ENCODE measurements around the gene THAP7. TPM values are rescaled to one million over a fixed set of nuclear protein-coding genes. Genes with fewer than 3 reads are reported as not detected.
A peak's percentile ranks its signal among the peaks of the same experiment; 100 is the strongest.

The THAP7 gene
- total RNA-seq, 2 donors from 2014 or later = 29.5 to 31.2 TPM

DNA sequence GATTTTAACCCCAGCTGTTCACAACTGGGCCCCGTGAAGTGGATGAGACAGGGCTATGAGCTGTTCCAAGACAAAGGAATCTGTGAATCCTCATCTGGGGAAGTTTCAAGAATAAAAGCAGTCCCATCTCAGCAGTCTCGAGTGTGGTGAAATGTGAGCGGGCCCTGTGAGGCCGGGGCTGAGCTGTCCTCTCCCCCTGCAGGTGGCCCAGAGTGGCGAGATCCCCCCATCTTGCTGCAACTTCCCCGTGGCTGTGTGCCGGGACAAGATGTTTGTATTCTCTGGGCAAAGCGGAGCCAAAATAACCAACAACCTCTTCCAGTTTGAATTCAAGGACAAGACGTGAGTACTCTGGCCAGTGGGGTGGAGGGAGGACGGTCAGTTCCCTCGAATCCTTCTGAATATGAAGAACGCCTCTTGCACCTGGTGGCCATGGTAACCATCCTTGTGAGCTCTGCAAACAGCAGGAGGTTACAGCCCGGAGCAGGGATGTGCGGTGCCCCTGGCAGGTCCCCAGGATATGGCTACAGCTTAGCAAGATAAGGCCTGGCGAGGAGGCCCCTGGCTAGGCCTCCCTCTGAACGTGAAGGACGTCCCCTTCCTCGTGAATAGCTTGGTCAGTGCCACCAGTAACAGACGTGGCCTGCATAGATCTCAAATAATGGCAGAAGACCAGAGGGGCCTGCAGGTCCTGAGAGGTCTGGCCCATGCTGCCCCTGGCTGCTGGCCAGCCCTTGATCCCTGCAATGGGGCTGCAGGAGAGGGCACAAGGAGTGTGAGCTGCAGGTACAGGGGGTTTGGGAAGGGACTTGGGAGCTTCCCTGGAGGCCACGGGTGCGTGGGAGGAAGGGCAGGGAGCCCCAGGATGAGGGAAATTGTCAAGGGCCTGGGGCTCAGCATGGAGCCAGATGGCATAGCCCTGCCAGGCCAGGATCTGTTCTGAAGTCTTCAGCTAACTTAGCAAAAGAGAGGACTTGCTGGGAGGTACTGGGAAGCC lies 11.4 kb downstream of the THAP7 start:
- no peak overlapping the region for H3K4me3 Mint-ChIP-seq
- H3K27me3 Mint-ChIP-seq (ENCODE audit: low read depth) = no peaks in the 10 kb centered on the region
- DNase-seq (no peak), ATAC-seq (replicated peaks in 1 of 2) (no peak)
- H3K36me3 Mint-ChIP-seq (ENCODE audit: insufficient read depth in 2 of 2) = peaks cover 4% of the 10 kb centered on the region in 2 donors
- H3K9me3 Mint-ChIP-seq = no peaks in the 10 kb centered on the region
- no peaks in the 10 kb centered on the region for H3K4me1 Mint-ChIP-seq (ENCODE audit: low read depth)
- no peak overlapping the region for H3K27ac Mint-ChIP-seq

DNA sequence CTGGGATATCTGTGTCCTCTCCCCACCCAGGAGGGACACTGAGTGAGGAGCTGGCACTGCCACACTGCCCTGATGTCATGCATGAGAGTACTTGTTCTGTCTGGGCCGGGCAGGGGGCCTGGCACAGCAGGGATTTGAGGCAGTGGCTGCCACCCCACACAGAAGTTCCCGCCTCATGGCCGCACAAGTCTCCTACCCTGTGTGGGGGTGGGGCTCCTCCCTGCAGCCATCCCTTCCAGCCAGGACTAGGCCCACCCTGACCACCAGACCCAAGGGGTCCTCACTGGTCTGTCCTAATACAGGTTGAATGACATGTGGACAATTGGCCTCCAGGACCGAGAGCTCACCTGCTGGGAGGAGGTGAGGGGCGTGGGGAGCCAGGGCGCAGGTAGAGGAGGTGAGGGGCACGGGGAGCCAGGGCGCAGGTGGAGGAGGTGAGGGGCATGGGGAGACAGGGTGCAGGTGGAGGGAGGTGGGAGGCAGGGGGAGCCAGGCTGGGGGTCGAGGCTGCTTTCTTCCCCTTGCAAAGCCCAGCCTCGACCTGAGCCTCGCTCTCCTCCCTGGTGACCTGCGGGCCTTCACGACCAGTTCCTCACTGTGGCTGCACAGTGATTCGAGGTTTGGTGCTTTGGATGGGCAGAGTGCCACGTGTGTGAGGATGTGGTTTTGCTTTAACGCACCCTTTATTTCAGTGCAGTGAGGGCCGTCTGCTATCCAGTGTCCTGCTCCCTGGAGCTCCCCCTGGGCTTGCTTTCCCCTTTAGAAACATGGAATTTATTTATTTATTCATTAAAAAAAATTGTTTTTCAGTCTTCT lies 12.4 kb downstream of the THAP7 start:
- Mint-ChIP-seq H3K4me3 (no peak overlapping the region), H3K9me3 (no peaks in the 10 kb centered on the region)

DNA sequence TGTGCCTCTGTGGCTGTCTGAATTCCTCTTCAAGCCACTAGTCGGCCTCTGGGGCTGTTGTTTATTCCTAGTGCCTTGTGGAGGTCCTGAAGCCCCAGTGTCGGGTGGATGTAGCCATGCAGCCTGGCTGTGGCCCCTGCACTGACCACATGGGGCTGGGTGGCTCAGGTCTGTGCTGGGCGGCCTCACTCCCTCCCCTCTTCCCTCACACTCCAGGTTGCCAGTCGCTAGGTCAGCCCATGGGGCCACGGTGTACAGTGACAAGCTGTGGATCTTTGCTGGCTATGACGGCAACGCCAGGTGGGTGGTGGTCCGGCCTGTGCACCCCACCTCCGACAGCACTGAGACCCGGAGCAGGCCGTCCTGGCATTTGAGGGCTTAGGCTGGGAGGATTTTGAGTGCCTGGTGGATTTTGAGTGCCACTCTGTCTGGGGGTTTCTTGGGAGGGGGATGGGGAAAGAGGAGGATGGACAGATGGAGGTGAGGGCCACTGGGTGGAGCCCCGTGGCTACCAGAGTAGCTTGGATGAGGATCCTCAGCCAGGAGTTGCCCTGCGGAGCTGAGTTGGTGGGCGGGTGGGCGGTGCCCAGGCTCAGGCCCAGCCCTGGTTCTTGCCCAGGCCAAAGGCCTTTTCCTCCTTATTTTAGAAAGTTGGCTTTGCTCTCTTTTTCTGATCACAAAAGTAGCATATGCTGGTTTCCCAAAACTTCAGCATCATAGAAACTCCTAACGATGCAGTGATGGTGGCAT lies 13.2 kb downstream of the THAP7 start:
- Mint-ChIP-seq H3K4me3 (no peak overlapping the region), H3K27me3 (ENCODE audit: low read depth) (no peaks in the 10 kb centered on the region), H3K9me3 (no peaks in the 10 kb centered on the region), H3K27ac (no peak overlapping the region), H3K36me3 (ENCODE audit: insufficient read depth in 2 of 2) (peaks cover 4 to 7% of the 10 kb centered on the region in 2 donors), H3K4me1 (ENCODE audit: low read depth) (peaks cover 5% of the 10 kb centered on the region)
- ATAC-seq (replicated peaks in 1 of 2) = no peak
- no peak for DNase-seq

More for the DNA sequence above, 12.4 kb downstream of the THAP7 start:
- DNase-seq (no peak), ATAC-seq (replicated peaks in 1 of 2) (no peak)
- H3K27me3 Mint-ChIP-seq (ENCODE audit: low read depth) = no peaks in the 10 kb centered on the region
- H3K27ac Mint-ChIP-seq = no peak overlapping the region
- peaks cover 4% of the 10 kb centered on the region in 2 donors for H3K36me3 Mint-ChIP-seq (ENCODE audit: insufficient read depth in 2 of 2)
- H3K4me1 Mint-ChIP-seq (ENCODE audit: low read depth) = no peaks in the 10 kb centered on the region

DNA sequence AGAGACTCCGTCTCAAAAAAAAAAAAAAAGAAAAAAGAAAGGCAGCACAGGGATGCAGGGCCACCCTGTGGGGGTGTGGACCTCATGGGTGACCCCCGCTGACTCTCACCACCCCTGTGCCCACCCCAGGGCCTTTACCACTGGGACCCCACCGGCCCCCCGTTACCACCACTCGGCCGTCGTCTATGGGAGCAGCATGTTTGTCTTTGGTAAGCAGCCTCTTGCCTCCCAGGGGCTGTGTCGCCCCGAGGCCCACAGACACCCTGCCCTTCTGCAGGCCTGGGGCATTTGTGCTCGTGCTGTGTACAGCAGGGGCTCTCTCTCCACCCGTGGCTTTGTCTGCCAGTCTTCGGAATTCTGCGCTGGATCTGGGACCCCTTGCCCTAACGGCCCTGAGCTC lies 14.5 kb downstream of the THAP7 start:
- DNase-seq (no peak), ATAC-seq (replicated peaks in 1 of 2) (no peak)
- H3K36me3 Mint-ChIP-seq (ENCODE audit: insufficient read depth in 2 of 2) = peaks cover 4 to 7% of the 10 kb centered on the region in 2 donors
- H3K9me3 Mint-ChIP-seq = no peaks in the 10 kb centered on the region
- no peak overlapping the region for H3K4me3 Mint-ChIP-seq
- H3K27me3 Mint-ChIP-seq (ENCODE audit: low read depth) = no peaks in the 10 kb centered on the region
- peaks cover 18% of the 10 kb centered on the region for H3K4me1 Mint-ChIP-seq (ENCODE audit: low read depth)
- no peak overlapping the region for H3K27ac Mint-ChIP-seq

DNA sequence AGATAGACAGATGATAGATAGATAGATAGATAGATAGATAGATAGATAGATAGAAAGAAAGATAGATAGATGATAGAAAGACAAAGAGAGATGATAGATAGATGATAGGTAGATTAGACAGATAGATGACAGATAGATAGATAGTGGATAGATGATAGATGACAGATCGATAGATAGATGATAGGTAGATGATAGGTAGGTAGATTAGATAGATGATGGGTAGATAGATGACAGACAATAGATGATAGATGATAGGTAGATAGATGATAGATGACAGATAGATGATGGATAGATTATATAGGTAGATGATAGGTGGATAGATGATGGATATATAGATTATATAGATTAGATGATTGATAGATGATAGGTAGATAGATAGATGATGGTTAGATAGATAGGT lies 15.6 kb downstream of the THAP7 start:
- Mint-ChIP-seq H3K36me3 (ENCODE audit: insufficient read depth in 2 of 2) (peaks cover 4 to 7% of the 10 kb centered on the region in 2 donors), H3K27me3 (ENCODE audit: low read depth) (no peaks in the 10 kb centered on the region), H3K9me3 (no peaks in the 10 kb centered on the region), H3K4me3 (no peak overlapping the region), H3K27ac (peak overlapping the region; percentile 1), H3K4me1 (ENCODE audit: low read depth) (peaks cover 21% of the 10 kb centered on the region)
- ATAC-seq (replicated peaks in 1 of 2) = no peak
- no peak for DNase-seq

DNA sequence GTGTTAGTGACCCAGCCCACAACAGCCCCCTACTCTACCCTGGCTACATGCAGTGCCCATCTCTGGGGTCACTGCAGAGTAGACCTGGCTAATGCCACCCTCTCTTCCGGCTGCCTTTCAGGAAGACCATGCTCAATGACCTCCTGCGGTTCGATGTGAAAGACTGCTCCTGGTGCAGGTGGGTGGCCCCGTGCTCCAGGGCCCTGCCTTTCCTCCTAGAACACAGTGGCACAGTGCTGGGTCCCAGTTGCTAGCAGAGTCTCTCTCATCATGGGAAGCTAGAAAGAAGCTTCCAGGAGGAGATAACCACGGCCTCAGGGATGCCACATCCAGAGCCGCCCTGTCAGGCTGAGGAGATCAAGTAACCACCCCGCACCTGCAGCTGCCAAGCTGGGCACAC lies 16.2 kb downstream of the THAP7 start:
- Mint-ChIP-seq H3K4me1 (ENCODE audit: low read depth) (peaks cover 27% of the 10 kb centered on the region), H3K36me3 (ENCODE audit: insufficient read depth in 2 of 2) (peaks cover 4 to 7% of the 10 kb centered on the region in 2 donors), H3K4me3 (no peak overlapping the region), H3K9me3 (no peaks in the 10 kb centered on the region), H3K27ac (no peak overlapping the region), H3K27me3 (ENCODE audit: low read depth) (no peaks in the 10 kb centered on the region)
- no peak for ATAC-seq (replicated peaks in 1 of 2)
- DNase-seq = no peak

DNA sequence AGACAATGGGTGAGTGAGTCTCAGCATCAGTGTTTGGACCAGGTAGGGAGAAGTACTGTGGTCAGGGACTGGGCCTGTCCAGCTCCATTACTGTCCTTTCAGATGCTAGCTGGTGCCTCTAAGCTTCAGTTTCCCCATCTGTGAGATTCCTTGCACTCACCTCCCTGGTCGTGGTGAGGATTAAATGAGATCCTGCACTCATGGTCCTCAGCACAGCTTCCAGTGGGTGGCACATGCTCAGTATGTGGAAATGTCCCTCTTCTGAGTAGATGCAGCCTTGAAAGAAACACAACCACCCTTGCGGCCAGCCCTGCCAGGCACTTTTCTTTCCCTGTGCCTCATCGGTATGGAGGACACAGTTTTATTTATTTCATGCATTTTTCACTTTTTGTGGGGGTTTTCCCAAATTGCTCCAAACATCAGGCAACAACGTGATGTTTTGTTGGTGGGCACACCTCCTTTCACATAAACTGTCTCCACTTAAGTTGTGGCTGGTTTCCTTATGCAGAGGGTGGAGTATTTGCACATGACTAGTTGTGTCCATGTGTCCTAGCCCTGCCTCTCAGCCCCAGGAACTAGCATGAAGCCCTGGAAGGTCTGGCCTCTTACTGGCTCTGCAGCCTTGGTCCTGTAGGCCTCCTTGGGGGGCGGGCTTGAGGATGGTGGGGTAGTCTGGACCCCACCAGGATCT lies 18.7 kb downstream of the THAP7 start:
- Mint-ChIP-seq H3K36me3 (ENCODE audit: insufficient read depth in 2 of 2) (peaks cover 8 to 15% of the 10 kb centered on the region in 2 donors), H3K9me3 (peaks cover 3 to 6% of the 10 kb centered on the region in 2 donors), H3K27me3 (ENCODE audit: low read depth) (no peaks in the 10 kb centered on the region), H3K27ac (peak overlapping the region; percentile 85), H3K4me3 (peak overlapping the region; percentile 95 to 97), H3K4me1 (ENCODE audit: low read depth) (peaks cover 47% of the 10 kb centered on the region)
- no peak for ATAC-seq (replicated peaks in 1 of 2)
- DNase-seq = no peak

DNA sequence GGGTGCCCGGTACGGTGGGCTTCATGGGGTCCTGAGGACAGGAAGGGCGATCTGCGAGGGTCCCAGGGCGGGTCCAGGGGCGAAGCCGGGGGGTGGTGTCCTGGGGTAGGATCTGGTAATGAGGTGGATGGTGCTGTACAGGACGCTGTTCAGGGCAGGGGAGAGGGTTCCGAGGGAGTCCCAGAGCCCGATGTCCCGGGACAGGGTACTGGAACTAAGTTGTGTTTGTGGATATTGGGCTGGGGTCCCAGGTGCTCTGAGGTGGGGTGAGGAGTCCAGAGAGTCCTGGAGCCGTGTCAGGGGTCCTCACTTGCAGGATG lies 19.4 kb downstream of the THAP7 start:
- H3K27me3 Mint-ChIP-seq (ENCODE audit: low read depth) = no peaks in the 10 kb centered on the region
- peak overlapping the region; percentile 95 to 97 for H3K4me3 Mint-ChIP-seq
- DNase-seq = no peak
- H3K36me3 Mint-ChIP-seq (ENCODE audit: insufficient read depth in 2 of 2) = peaks cover 8 to 15% of the 10 kb centered on the region in 2 donors
- H3K27ac Mint-ChIP-seq = peak overlapping the region; percentile 85
- H3K9me3 Mint-ChIP-seq = peaks cover 3 to 6% of the 10 kb centered on the region in 2 donors
- ATAC-seq (replicated peaks in 1 of 2) = peak; percentile 16
- H3K4me1 Mint-ChIP-seq (ENCODE audit: low read depth) = peaks cover 47% of the 10 kb centered on the region

DNA sequence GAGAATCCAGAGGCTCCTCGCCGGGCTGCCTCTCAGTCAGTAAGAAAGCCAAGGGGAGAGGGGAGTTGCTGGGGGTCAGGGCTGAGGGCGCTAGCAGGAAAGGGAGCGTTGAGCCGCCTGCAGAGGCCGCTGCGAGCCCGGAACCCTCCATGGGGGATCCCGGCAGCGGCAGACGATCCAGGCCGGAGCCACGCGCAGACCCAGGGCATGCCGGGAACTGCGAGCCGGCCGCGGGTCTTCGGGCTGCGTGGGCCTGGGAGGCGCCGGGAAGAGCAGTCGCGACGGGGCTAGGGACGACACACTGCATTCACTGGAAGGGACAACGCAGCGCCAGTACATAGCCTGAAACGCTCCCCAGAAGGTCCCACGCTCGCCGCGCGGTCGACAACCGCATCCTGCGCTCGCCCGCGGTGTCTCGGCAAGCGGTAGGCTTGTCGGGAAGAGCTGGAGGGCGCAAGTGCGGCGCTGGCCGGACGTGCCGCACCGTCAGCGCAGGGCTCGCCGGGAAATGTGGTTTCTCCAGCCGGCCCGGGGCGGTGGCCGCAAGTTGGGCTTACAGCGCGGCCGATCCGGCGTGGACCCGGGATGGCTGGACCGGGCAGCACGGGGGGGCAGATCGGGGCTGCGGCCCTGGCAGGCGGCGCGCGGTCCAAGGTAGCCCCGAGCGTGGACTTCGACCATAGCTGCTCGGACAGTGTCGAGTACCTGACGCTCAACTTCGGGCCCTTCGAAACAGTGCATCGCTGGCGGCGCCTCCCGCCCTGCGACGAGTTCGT lies 19.9 kb downstream of the THAP7 start, which contains the start of gene LZTR1:
Gene LZTR1, plus strand, starts transcription at position 511 of the 776 bp plus-strand sequence. Its CDS starts 75 bp downstream, at position 586.
- DNase-seq (peak; percentile 81 to 82), ATAC-seq (replicated peaks in 1 of 2) (peak; percentile 85 to 91)
- Mint-ChIP-seq H3K36me3 (ENCODE audit: insufficient read depth in 2 of 2) (peaks cover 8 to 15% of the 10 kb centered on the region in 2 donors), H3K27me3 (ENCODE audit: low read depth) (no peaks in the 10 kb centered on the region), H3K9me3 (peaks cover 3 to 6% of the 10 kb centered on the region in 2 donors), H3K27ac (peak within 1 kb of the TSS; percentile 88), H3K4me1 (ENCODE audit: low read depth) (peaks cover 49% of the 10 kb centered on the region), H3K4me3 (peak within 1 kb of the TSS; percentile 95 to 97)

DNA sequence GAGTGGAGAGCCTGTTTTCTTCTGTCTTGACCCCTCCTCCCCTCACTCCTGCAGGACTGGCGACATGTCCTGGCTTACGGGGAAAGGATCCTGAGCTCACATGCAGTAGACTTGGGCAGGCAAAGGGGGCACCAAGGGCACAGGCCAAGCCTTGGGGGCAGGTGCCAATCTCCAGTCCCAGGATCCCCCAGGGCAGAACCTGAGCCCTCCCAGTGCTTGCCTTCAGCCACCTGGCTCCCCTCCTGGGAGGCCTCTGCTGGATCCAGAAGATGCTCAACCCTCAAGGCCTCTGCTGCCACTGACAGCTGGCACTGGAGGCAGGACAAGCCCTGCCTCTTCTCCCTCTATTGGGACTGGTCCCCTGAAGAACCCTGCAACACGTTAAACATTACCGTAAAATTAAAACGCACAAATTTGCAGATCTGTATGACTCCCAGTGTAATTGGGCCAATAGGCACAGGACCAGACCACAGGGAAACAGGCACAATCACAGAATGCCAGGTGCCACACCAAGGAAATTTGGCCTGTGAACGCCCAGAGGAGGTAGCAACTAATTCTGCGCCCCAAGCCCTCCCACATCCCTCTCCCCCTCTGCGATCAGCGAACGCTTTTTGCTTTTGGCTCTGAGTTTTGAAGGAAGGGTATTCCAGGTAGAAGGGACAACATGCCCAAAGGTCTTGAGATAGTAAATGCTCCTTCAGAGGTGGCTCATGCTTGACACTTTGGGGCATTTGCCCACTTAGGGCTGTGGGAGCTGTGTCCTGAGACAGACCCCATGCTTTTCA lies 20.8 kb downstream of the THAP7 start:
- peak overlapping the region; percentile 88 for H3K27ac Mint-ChIP-seq
- H3K36me3 Mint-ChIP-seq (ENCODE audit: insufficient read depth in 2 of 2) = peaks cover 5 to 11% of the 10 kb centered on the region in 2 donors
- peaks cover 3 to 6% of the 10 kb centered on the region in 2 donors for H3K9me3 Mint-ChIP-seq
- DNase-seq = no peak
- peak overlapping the region; percentile 95 to 97 for H3K4me3 Mint-ChIP-seq
- no peak for ATAC-seq (replicated peaks in 1 of 2)
- no peaks in the 10 kb centered on the region for H3K27me3 Mint-ChIP-seq (ENCODE audit: low read depth)
- H3K4me1 Mint-ChIP-seq (ENCODE audit: low read depth) = peaks cover 52% of the 10 kb centered on the region

DNA sequence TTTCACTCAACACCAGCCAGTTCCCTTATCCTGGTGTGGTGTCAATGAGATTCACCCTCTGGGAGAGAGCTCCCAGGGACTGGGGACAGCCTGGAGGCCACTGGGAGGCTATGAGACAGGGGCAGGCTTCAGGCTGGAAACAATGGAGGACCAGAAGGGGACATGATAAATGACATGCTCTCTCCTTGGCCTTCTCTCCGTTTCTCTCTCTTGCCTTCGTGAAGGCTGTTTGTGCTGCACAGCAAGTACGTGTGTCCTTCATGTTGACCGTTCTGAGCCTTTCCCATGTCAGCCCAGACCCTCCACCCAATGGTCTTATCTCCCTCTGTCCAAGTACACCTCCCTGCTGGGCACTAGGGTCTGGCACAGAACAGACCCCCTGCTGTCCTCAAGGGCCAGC lies 21.4 kb downstream of the THAP7 start:
- Mint-ChIP-seq H3K4me3 (peak overlapping the region; percentile 95 to 97), H3K27ac (no peak overlapping the region), H3K27me3 (ENCODE audit: low read depth) (no peaks in the 10 kb centered on the region)

More for the DNA sequence above, 21.4 kb downstream of the THAP7 start:
- DNase-seq = no peak
- Mint-ChIP-seq H3K36me3 (ENCODE audit: insufficient read depth in 2 of 2) (peaks cover 3 to 11% of the 10 kb centered on the region in 2 donors), H3K4me1 (ENCODE audit: low read depth) (peaks cover 52% of the 10 kb centered on the region), H3K9me3 (peaks cover 3 to 6% of the 10 kb centered on the region in 2 donors)
- no peak for ATAC-seq (replicated peaks in 1 of 2)
